Thoracic aorta (tissue), 2 donors: Measurements from ENCODE around the gene SETD2. TPM values are rescaled to one million over a fixed set of nuclear protein-coding genes. Genes with fewer than 3 reads are reported as not detected.

Source experiments
- ATAC-seq: fragments of 150-250 bp; one replicate; pipeline ENCODE4 v1.8.0; 2017; ENCODE audit warnings: low read depth; ENCODE audit not compliant: insufficient number of reproducible peaks, low FRiP score
- DNase-seq: peaks from one replicate; pipeline ENCODE4 v3.0.0-alpha.2; 2020; ENCODE audit warnings: low spot score
- H3K27ac ChIP-seq, 2 donors: fragments of 200-600 bp; sonication (generic); 1 replicate in 1 of 2; 2 replicates in 1 of 2; pipeline ENCODE4 v1.5.1; 2016; ENCODE audit warnings: mild to moderate bottlenecking in 2 of 2, moderate library complexity in 2 of 2
- H3K27me3 ChIP-seq: fragments of 200-600 bp; sonication (generic); replicated peaks from 2 replicates; pipeline ENCODE4 v1.6.0; 2016; ENCODE audit warnings: mild to moderate bottlenecking; ENCODE audit not compliant: insufficient read depth
- H3K36me3 ChIP-seq: fragments of 200-600 bp; sonication (generic); one replicate; pipeline ENCODE4 v1.5.1; 2016
- H3K4me1 ChIP-seq, 2 donors: fragments of 200-600 bp; sonication (generic); 1 replicate in 1 of 2; 2 replicates in 1 of 2; pipeline versions ENCODE4 v1.5.1 to v1.6.0; 2016; ENCODE audit warnings: low read depth in 2 of 2, mild to moderate bottlenecking in 1 of 2; ENCODE audit not compliant: control insufficient read depth in 1 of 2
- H3K4me3 ChIP-seq: fragments of 200-600 bp; sonication (generic); 2 replicates; pipeline ENCODE4 v1.5.1; 2016; ENCODE audit warnings: mild to moderate bottlenecking
- H3K9me3 ChIP-seq: fragments of 200-600 bp; sonication (generic); 2 replicates; pipeline ENCODE4 v1.5.1; 2016
- total RNA-seq, 2 donors: library from RNA; depleted of rRNA; stranded (reverse); fragments of >200 nt; gene quantifications; one replicate each; pipeline versions ENCODE4 v1.1.0 to v1.2.3, GENCODE V29; 2016
- TF ChIP-seq, protein P1 (sequence below): fragments of 200-600 bp; sonication (generic); IDR thresholded peaks from one replicate; pipeline ENCODE4 v1.5.1; 2019; ENCODE audit warnings: antibody characterized with exemption

SETD2 gene
- total RNA-seq, 2 donors from 2014 or later: 44.3 to 78.9 TPM

DNA sequence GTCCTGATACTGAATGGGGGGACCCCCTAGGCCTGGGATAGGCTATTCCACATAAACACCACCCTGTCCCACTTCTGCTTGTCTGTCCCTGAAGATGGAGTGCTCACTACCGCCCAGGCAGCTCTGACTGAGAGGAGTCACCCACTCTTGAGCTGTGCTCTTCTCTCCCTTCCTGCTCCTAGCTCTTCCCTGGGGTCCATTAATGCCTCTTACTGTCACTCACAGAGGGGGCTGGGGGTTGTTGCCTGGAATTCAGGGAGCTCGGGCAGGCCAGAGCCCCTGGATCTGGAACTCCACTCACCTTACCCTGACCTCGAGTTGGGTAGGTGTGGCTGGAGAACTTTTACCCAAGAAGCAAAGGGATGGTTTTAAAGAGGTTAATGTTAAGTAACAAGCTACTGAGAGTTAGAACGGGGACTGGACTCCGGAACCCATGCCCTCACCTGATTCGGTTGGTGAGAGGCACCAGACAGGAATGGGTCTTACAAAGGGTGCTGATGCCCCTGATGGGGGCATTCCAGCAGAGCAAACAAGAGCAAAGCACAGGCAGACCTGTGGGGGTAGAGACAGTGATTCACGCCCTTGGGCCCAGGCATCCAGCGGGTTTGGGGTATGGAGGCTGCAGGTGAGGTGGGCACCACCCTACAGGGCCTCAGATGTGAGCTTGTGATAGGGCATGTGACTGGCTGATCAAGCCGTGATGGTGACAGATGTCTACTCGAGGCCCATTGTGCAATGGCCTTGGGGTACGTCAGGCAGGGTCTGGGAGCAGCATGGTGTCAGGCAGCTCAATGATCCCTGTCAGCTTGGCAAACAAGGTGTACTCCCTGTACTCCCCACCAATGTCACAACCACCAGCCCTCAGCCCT, 179.1 kb downstream of the SETD2 start:
- no peak for ATAC-seq
- no peak for DNase-seq
- TF ChIP-seq, protein P1, sequence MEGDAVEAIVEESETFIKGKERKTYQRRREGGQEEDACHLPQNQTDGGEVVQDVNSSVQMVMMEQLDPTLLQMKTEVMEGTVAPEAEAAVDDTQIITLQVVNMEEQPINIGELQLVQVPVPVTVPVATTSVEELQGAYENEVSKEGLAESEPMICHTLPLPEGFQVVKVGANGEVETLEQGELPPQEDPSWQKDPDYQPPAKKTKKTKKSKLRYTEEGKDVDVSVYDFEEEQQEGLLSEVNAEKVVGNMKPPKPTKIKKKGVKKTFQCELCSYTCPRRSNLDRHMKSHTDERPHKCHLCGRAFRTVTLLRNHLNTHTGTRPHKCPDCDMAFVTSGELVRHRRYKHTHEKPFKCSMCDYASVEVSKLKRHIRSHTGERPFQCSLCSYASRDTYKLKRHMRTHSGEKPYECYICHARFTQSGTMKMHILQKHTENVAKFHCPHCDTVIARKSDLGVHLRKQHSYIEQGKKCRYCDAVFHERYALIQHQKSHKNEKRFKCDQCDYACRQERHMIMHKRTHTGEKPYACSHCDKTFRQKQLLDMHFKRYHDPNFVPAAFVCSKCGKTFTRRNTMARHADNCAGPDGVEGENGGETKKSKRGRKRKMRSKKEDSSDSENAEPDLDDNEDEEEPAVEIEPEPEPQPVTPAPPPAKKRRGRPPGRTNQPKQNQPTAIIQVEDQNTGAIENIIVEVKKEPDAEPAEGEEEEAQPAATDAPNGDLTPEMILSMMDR: no peak
- H3K4me1 ChIP-seq: peaks cover 9% of the 10 kb centered on the region in 2 donors
- H3K4me3 ChIP-seq: no peak overlapping the region
- H3K27ac ChIP-seq: no peak overlapping the region
- no peaks in the 10 kb centered on the region for H3K36me3 ChIP-seq
- no peaks in the 10 kb centered on the region for H3K9me3 ChIP-seq
- H3K27me3 ChIP-seq: no peaks in the 10 kb centered on the region

- Histone ChIP-seq H3K36me3 (no peaks in the 10 kb centered on the region), H3K4me1 (peaks cover 15 to 26% of the 10 kb centered on the region in 2 donors), H3K9me3 (no peaks in the 10 kb centered on the region), H3K27me3 (no peaks in the 10 kb centered on the region), H3K4me3 (no peak overlapping the region), H3K27ac (no peak overlapping the region)
- ATAC-seq: no peak
- TF ChIP-seq, protein P1: no peak
- DNase-seq: no peak
Observed at GRCh38 chr3:46982546-46982945, 181.4 kb downstream of the SETD2 start.

DNA sequence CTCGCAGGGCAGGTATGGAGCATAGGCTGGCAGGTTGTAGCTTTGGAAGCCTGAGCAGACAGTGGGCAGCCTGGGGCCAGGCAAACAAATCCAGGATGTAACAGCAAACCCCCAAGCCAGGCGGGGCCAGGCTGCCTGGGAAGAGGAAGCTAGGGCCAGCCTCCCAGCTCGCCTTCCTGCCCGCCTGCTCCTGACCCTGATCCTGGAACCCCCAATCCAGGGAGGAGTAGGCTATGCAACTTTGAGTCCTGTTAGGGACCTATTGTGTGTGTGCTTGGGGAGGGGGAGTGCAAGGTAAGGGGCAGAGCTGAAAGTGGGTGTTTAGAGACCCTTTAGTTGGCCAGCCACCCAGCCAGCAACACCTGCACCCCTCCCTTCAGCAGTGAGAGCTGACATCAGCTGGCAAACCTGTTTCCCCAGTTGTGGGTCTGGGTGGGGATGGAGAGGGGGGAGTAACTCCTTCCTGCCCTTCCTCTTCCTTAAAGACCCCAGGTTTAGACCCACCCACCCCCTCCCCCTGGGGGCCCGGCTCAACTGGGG, 181.9 kb downstream of the SETD2 start:
- no peaks in the 10 kb centered on the region for H3K9me3 ChIP-seq
- peak overlapping the region; percentile 17 for H3K4me3 ChIP-seq
- H3K27ac ChIP-seq: peak overlapping the region in 1 of 2 donors; percentile 11
- TF ChIP-seq, protein P1: no peak
- H3K4me1 ChIP-seq: peaks cover 16 to 32% of the 10 kb centered on the region in 2 donors
- ATAC-seq (no peak), DNase-seq (no peak)
- no peaks in the 10 kb centered on the region for H3K27me3 ChIP-seq
- no peaks in the 10 kb centered on the region for H3K36me3 ChIP-seq

- peaks cover 24 to 41% of the 10 kb centered on the region in 2 donors for H3K4me1 ChIP-seq
- TF ChIP-seq, protein P1: no peak
- DNase-seq: no peak
Observed at GRCh38 chr3:46979958-46980497, 183.9 kb downstream of the SETD2 start.

More at GRCh38 chr3:46979958-46980497, 183.9 kb downstream of the SETD2 start:
- H3K36me3 ChIP-seq: no peaks in the 10 kb centered on the region
- H3K4me3 ChIP-seq: peak overlapping the region; percentile 86
- no peaks in the 10 kb centered on the region for H3K9me3 ChIP-seq
- H3K27ac ChIP-seq: peak overlapping the region in 1 of 2 donors; percentile 37
- no peaks in the 10 kb centered on the region for H3K27me3 ChIP-seq
- ATAC-seq: no peak
